H1 (cell line): Measurements from ENCODE around the gene GPD1. TPM values are rescaled to one million over a fixed set of nuclear protein-coding genes. Genes with fewer than 3 reads are reported as not detected.

ENCODE experiments used
- CTCF ChIA-PET: fragments of 300-600 bp; sonication (Branson Sonifier 250); formaldehyde crosslinking; loops from one replicate; lab custom pipeline; 2021; ENCODE audit not compliant: partially characterized antibody; lab: Charles Lee
- POLR2A ChIA-PET: fragments of 300-600 bp; sonication (Branson Sonifier 250); formaldehyde crosslinking; loops from one replicate; lab custom pipeline; 2021; ENCODE audit warnings: inconsistent platforms; ENCODE audit not compliant: partially characterized antibody; lab: Charles Lee
- DNase-seq, 2 experiments: peaks; one replicate each; pipeline versions ENCODE4 v3.0.0 to v3.0.0-alpha.2; 2010 to 2022; ENCODE audit warnings: low spot score in 2 of 2, low read depth in 1 of 2, mixed read lengths in 1 of 2
- FAIRE-seq: peaks from 2 replicates; lab custom pipeline; 2011; peaks lifted over from hg19 to GRCh38; lab: Jason Lieb, UNC
- H2AFZ ChIP-seq: 2 replicates; pipeline ENCODE4 v1.8.1; 2012; ENCODE audit warnings: low read length, inconsistent platforms
- H2AK5ac ChIP-seq: 2 replicates; pipeline ENCODE4 v1.6.1; 2013; ENCODE audit warnings: low read depth, low read length
- H2BK120ac ChIP-seq: replicated peaks from 2 replicates; pipeline ENCODE3; 2013; ENCODE audit warnings: low read depth, low read length, inconsistent platforms
- H2BK12ac ChIP-seq: 2 replicates; pipeline ENCODE4 v1.6.1; 2013; ENCODE audit warnings: low read depth, low read length
- H2BK15ac ChIP-seq: 2 replicates; pipeline ENCODE4 v1.6.1; 2013; ENCODE audit warnings: low read length
- H2BK20ac ChIP-seq: 2 replicates; pipeline ENCODE4 v1.6.1; 2013; ENCODE audit warnings: low read length
- H2BK5ac ChIP-seq: 2 replicates; pipeline ENCODE4 v1.6.1; 2013; ENCODE audit warnings: low read depth, low read length
- H3K14ac ChIP-seq: 2 replicates; pipeline ENCODE4 v1.6.1; 2013; ENCODE audit warnings: inconsistent platforms; ENCODE audit not compliant: insufficient read length
- H3K18ac ChIP-seq: 2 replicates; pipeline ENCODE4 v1.6.1; 2013; ENCODE audit warnings: low read length; ENCODE audit errors: extremely low read depth
- H3K23ac ChIP-seq: 2 replicates; pipeline ENCODE4 v1.6.1; 2013; ENCODE audit warnings: inconsistent platforms; ENCODE audit not compliant: insufficient read length
- H3K23me2 ChIP-seq: 2 replicates; pipeline ENCODE4 v1.6.1; 2013; ENCODE audit warnings: low read depth, low read length
- H3K27ac ChIP-seq: 2 replicates; pipeline ENCODE4 v1.6.1; 2011; ENCODE audit warnings: low read depth, low read length, inconsistent platforms
- H3K27me3 ChIP-seq, 4 experiments: replicated peaks in 1 of 4; 1 replicate in 1 of 4; 2 replicates in 3 of 4; pipeline versions ENCODE4 v1.6.1 to v1.8.1; 2011 to 2013; ENCODE audit warnings: low read length in 3 of 4, mild to moderate bottlenecking in 3 of 4, inconsistent platforms in 2 of 4, mixed read lengths in 2 of 4, moderate library complexity in 1 of 4; ENCODE audit not compliant: control insufficient read depth in 3 of 4, insufficient read depth in 3 of 4; ENCODE audit errors: extremely low read depth in 1 of 4
- H3K36me3 ChIP-seq, 4 experiments: 2 replicates each; pipeline versions ENCODE4 v1.6.1 to v1.8.1; 2011 to 2013; ENCODE audit warnings: mild to moderate bottlenecking in 4 of 4, low read length in 3 of 4, moderate library complexity in 2 of 4, control low read depth in 1 of 4, inconsistent platforms in 1 of 4; ENCODE audit not compliant: insufficient read depth in 4 of 4, control insufficient read depth in 2 of 4
- H3K4ac ChIP-seq: replicated peaks from 2 replicates; pipeline ENCODE3; 2013; ENCODE audit warnings: low read length, low read depth, mixed read lengths, inconsistent platforms; ENCODE audit not compliant: insufficient read length
- H3K4me1 ChIP-seq, 4 experiments: replicated peaks in 1 of 4; 1 replicate in 1 of 4; 2 replicates in 3 of 4; pipeline versions ENCODE4 v1.6.1 to v1.8.1; 2011 to 2013; ENCODE audit warnings: low read length in 3 of 4, inconsistent platforms in 2 of 4, mixed read lengths in 1 of 4; ENCODE audit not compliant: insufficient read depth in 4 of 4, control insufficient read depth in 3 of 4
- H3K4me2 ChIP-seq, 2 experiments: 2 replicates each; pipeline versions ENCODE4 v1.6.1 to v1.8.1; 2011 to 2013; ENCODE audit warnings: low read depth in 2 of 2, low read length in 2 of 2, control low read depth in 1 of 2, inconsistent platforms in 1 of 2, mild to moderate bottlenecking in 1 of 2; ENCODE audit not compliant: insufficient read depth in 1 of 2
- H3K4me3 ChIP-seq, 4 experiments: fragments of 200-600, 300-600 bp in 1 of 4; sonication (generic), shearing (Covaris generic), sonication (Bioruptor Twin) in 1 of 4; 2 replicates each; pipeline versions ENCODE4 v1.5.1 to v1.8.1; 2011 to 2016; ENCODE audit warnings: low read length in 4 of 4, low read depth in 3 of 4, control low read depth in 2 of 4, inconsistent platforms in 2 of 4, mild to moderate bottlenecking in 2 of 4, mixed read lengths in 1 of 4, moderate library complexity in 1 of 4; ENCODE audit not compliant: insufficient read depth in 2 of 4; ENCODE audit errors: extremely low read depth in 1 of 4
- H3K56ac ChIP-seq: replicated peaks from 2 replicates; pipeline ENCODE3; 2013; ENCODE audit warnings: low read depth, mild to moderate bottlenecking, mixed read lengths, low read length, inconsistent platforms; ENCODE audit not compliant: insufficient read length
- H3K79me1 ChIP-seq: 2 replicates; pipeline ENCODE4 v1.6.1; 2013; ENCODE audit warnings: low read depth, low read length, control low read depth
- H3K79me2 ChIP-seq, 2 experiments: 2 replicates each; pipeline versions ENCODE4 v1.6.1 to v1.8.1; 2012 to 2013; ENCODE audit warnings: low read length in 2 of 2, mild to moderate bottlenecking in 2 of 2, inconsistent platforms in 1 of 2; ENCODE audit not compliant: insufficient read depth in 2 of 2, control insufficient read depth in 1 of 2
- H3K9ac ChIP-seq, 4 experiments: replicated peaks in 1 of 4; 1 replicate in 1 of 4; 2 replicates in 3 of 4; pipeline versions ENCODE4 v1.6.1 to v1.8.1; 2011 to 2013; ENCODE audit warnings: low read depth in 3 of 4, low read length in 3 of 4, control low read depth in 2 of 4, mild to moderate bottlenecking in 2 of 4, moderate library complexity in 2 of 4, inconsistent platforms in 1 of 4; ENCODE audit errors: extremely low read depth in 1 of 4
- H3K9me3 ChIP-seq, 2 experiments: 2 replicates each; pipeline versions ENCODE4 v1.6.1 to v1.8.1; 2012 to 2013; ENCODE audit warnings: mild to moderate bottlenecking in 2 of 2, moderate library complexity in 2 of 2, control low read depth in 1 of 2, inconsistent platforms in 1 of 2, low read depth in 1 of 2, low read length in 1 of 2, mixed read lengths in 1 of 2; ENCODE audit not compliant: insufficient read depth in 2 of 2
- H4K20me1 ChIP-seq, 2 experiments: replicated peaks in 1 of 2; 2 replicates each; pipeline versions ENCODE3 to v1.8.1; 2011 to 2013; ENCODE audit warnings: inconsistent platforms in 2 of 2, low read length in 2 of 2, mild to moderate bottlenecking in 1 of 2; ENCODE audit not compliant: insufficient read depth in 2 of 2, control insufficient read depth in 1 of 2
- H4K5ac ChIP-seq: 2 replicates; pipeline ENCODE4 v1.6.1; 2013; ENCODE audit warnings: low read length, low read depth, mixed read lengths, inconsistent platforms; ENCODE audit not compliant: insufficient read length
- H4K8ac ChIP-seq: 2 replicates; pipeline ENCODE4 v1.8.0; 2013; ENCODE audit warnings: mild to moderate bottlenecking, moderate library complexity, low read length, inconsistent platforms; ENCODE audit not compliant: insufficient read depth; ENCODE audit errors: extremely low read depth
- H4K91ac ChIP-seq: replicated peaks from 2 replicates; pipeline ENCODE3; 2013; ENCODE audit warnings: low read length, mixed read lengths, inconsistent platforms; ENCODE audit not compliant: insufficient read length
- BACH1 ChIP-seq: IDR thresholded peaks from 2 replicates; pipeline ENCODE4 v1.6.1; 2012; ENCODE audit warnings: low read length, improper control_type of control experiment
- FOSL1 ChIP-seq: IDR thresholded peaks from 2 replicates; pipeline ENCODE4 v1.6.1; 2011; ENCODE audit warnings: mild to moderate bottlenecking, low read depth, low read length, moderate library complexity; ENCODE audit not compliant: insufficient read depth
- GABPA ChIP-seq: IDR thresholded peaks from 2 replicates; pipeline ENCODE4 v1.6.1; 2011; ENCODE audit warnings: mild to moderate bottlenecking, low read length, moderate library complexity, borderline replicate concordance; ENCODE audit not compliant: insufficient read depth
- KDM5A ChIP-seq: fragments of 200-600 bp; IDR thresholded peaks from 2 replicates; pipeline ENCODE4 v1.7.1; 2012; ENCODE audit warnings: mild to moderate bottlenecking, low read length, inconsistent platforms, mixed read lengths
- RFX5 ChIP-seq: IDR thresholded peaks from 2 replicates; pipeline ENCODE4 v1.6.1; 2011; ENCODE audit warnings: low read depth, low read length, improper control_type of control experiment, borderline replicate concordance
- RNF2 ChIP-seq: fragments of 200-900, 300-1000 bp; sonication (generic); IDR thresholded peaks from 2 replicates; pipeline ENCODE4 v1.7.1; 2016; ENCODE audit warnings: borderline replicate concordance, low read depth, mild to moderate bottlenecking, antibody characterized with exemption, low read length; ENCODE audit not compliant: poor library complexity, severe bottlenecking; ENCODE audit errors: missing control alignments
- SAP30 ChIP-seq: fragments of 300-600 bp; sonication (generic); IDR thresholded peaks from 2 replicates; pipeline ENCODE4 v1.7.1; 2012; ENCODE audit warnings: low read length, moderate library complexity, mild to moderate bottlenecking, inconsistent platforms; ENCODE audit not compliant: insufficient read depth, insufficient replicate concordance
- SP2 ChIP-seq: IDR thresholded peaks from 2 replicates; pipeline ENCODE4 v1.6.1; 2012; ENCODE audit warnings: mild to moderate bottlenecking, low read length, inconsistent platforms
- SP4 ChIP-seq: IDR thresholded peaks from 2 replicates; pipeline ENCODE4 v1.6.1; 2012; ENCODE audit warnings: low read length, inconsistent platforms
- ZNF274 ChIP-seq: IDR thresholded peaks from 2 replicates; pipeline ENCODE4 v1.7.0; 2012; ENCODE audit warnings: low read length, borderline replicate concordance; ENCODE audit errors: extremely low read depth
- WGBS, 2 experiments: shearing (Covaris generic) in 1 of 2; methylation state at CpG; one replicate each; pipeline versions ENCODE4 v1.1.6 to v1.1.7; 2013 to 2015; ENCODE audit warnings: low lambda C conversion rate in 2 of 2, mixed read lengths in 2 of 2, inconsistent platforms in 1 of 2, low coverage in 1 of 2, missing lambda C conversion rate in 1 of 2; ENCODE audit not compliant: insufficient replicate concordance in 2 of 2, insufficient coverage in 1 of 2, insufficient read length in 1 of 2; ENCODE audit errors: extremely low coverage in 1 of 2, missing lambda C conversion rate in 1 of 2; 5-methylcytosine and 5-hydroxymethylcytosine counted together
- polyA plus RNA-seq, 7 experiments: library from polyadenylated mRNA; depleted of rRNA in 3 of 7; stranded (reverse) in 5 of 7; unstranded in 2 of 7; fragments of >200 nt in 5 of 7; fragments of 200-250 nt in 2 of 7; gene quantifications; 1 replicate in 5 of 7; 2 replicates in 1 of 7; 4 replicates in 1 of 7; pipeline versions ENCODE4 v1.2.1 to v1.2.3, GENCODE V29; 2011 to 2013; ENCODE audit warnings: missing spikeins in 2 of 7, mixed read lengths in 2 of 7
- total RNA-seq: library from RNA; stranded (reverse); fragmentation: NEBNext Ultra II Directional; extraction: Animal tissue kit (Norgen Biotek cat#: 25700); gene quantifications from 2 replicates; pipeline ENCODE4 v1.2.1, GENCODE V29; 2021
- TF ChIP-seq, protein P1 (sequence below): IDR thresholded peaks from 2 replicates; pipeline ENCODE4 v1.6.1; 2011; ENCODE audit warnings: low read length, improper control_type of control experiment

Gene GPD1
- total and polyA plus RNA-seq, 2 of the 8 experiments (the other 6 are each of a cell fraction or from before 2014, with no cell fraction given) = 0.45 to 0.74 TPM

DNA sequence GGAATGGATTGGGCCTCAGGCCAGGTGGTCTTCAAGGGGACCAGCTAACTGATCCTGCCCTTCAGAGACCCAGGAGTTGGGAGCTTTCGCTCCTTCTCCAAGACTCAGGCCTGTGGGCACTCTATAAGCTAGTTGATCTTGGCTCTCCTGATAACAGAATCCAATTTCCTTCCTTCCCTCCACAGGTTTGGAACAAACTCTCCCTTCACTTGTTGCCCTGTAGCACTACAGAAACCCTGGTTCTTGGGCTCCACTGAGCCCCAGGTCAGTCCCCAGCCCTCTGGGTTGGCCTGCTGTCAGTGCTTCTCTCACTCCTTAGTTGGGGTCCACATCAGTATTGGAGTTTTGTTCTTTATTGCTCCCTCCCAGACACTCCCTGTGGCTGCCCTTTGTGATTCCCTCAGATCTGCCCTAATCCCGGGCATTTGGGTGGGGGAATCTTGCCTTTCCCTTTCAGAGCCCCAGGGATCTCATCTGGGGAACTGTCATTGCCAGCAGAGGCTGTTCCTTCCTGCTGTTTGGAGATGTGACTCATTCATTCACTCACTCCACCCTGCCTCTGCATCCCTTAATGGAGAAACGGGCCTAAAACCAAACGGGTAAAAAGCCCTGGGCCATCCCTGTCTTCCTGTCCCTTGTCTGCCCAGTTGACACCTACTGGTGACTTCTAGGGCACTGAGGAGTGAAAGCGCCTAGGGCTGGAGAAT is 4.4 kb upstream of the GPD1 start:
- no peak for FAIRE-seq
- H2BK20ac ChIP-seq = no peak overlapping the region
- TF ChIP-seq SP4 (no peak), FOSL1 (no peak), BACH1 (no peak), GABPA (no peak), RNF2 (no peak), ZNF274 (no peak), SP2 (no peak), RFX5 (no peak), KDM5A (no peak), SAP30 (no peak)
- TF ChIP-seq, protein P1, sequence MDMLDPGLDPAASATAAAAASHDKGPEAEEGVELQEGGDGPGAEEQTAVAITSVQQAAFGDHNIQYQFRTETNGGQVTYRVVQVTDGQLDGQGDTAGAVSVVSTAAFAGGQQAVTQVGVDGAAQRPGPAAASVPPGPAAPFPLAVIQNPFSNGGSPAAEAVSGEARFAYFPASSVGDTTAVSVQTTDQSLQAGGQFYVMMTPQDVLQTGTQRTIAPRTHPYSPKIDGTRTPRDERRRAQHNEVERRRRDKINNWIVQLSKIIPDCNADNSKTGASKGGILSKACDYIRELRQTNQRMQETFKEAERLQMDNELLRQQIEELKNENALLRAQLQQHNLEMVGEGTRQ = no peak

More for the DNA sequence above, 4.4 kb upstream of the GPD1 start:
- ChIA-PET POLR2A (interaction anchor here (0.6 to 27.1 kb wide), 6 partner anchors 6 to 68 kb away, joined by 3 to 457 read pairs (median 4); partner anchors contain the start of genes CERS5, COX14, GPD1 and SMARCD1), CTCF (interaction anchor here (1.1 to 32.9 kb wide), 6 partner anchors 12 to 131 kb away, joined by 3 to 625 read pairs (median 70); partner anchors contain the start of genes COX14, GPD1 and SMARCD1)
- H3K14ac ChIP-seq = no peak overlapping the region
- DNase-seq = no peak
- peaks cover 0 to 9% of the 10 kb centered on the region in 2 experiments for H4K20me1 ChIP-seq
- no peak overlapping the region for H4K5ac ChIP-seq
- H3K56ac ChIP-seq = no peak overlapping the region
- no peaks in the 10 kb centered on the region for H3K27me3 ChIP-seq
- whole genome bisulfite sequencing, 2 experiments = 77% methylated on average over 5 of the region's 5 CpGs; no CpG with 5 or more reads in 1 of the 2 experiments
- no peak overlapping the region for H3K4ac ChIP-seq
- no peak overlapping the region for H2AFZ ChIP-seq
- no peaks in the 10 kb centered on the region for H3K23me2 ChIP-seq
- no peak overlapping the region for H3K23ac ChIP-seq
- H3K4me3 ChIP-seq = no peak overlapping the region
- peaks cover 2 to 9% (median 5%) of the 10 kb centered on the region in 4 experiments; a peak in 5 of 7 replicates for H3K4me1 ChIP-seq
- H2AK5ac ChIP-seq = no peak overlapping the region
- H2BK120ac ChIP-seq = no peak overlapping the region
- H3K4me2 ChIP-seq = no peak overlapping the region
- no peak overlapping the region for H4K8ac ChIP-seq
- H3K79me2 ChIP-seq = no peaks in the 10 kb centered on the region
- no peak overlapping the region for H3K18ac ChIP-seq
- H3K36me3 ChIP-seq = peaks cover 36 to 59% (median 51%) of the 10 kb centered on the region in 4 experiments
- H3K9ac ChIP-seq = no peak overlapping the region; a peak in 1 of 7 replicates
- no peak overlapping the region for H2BK5ac ChIP-seq
- H3K79me1 ChIP-seq = no peaks in the 10 kb centered on the region
- no peak overlapping the region for H2BK12ac ChIP-seq
- no peak overlapping the region for H4K91ac ChIP-seq
- no peak overlapping the region for H3K27ac ChIP-seq
- no peaks in the 10 kb centered on the region for H3K9me3 ChIP-seq
- no peak overlapping the region for H2BK15ac ChIP-seq
